PFSK-1 (cell line): ENCODE measurements around the gene KIAA0825.

ENCODE experiments used
- FOXP2 ChIP-seq: optimal IDR thresholded peaks from 2 replicates; pipeline ENCODE3; 2011; ENCODE audit warnings: borderline replicate concordance, control low read depth, inconsistent platforms; ENCODE audit not compliant: insufficient read depth; ENCODE audit errors: extremely low read length, extremely low read depth
- POLR2AphosphoS5 ChIP-seq: IDR thresholded peaks from 2 replicates; pipeline ENCODE4 v1.6.1; 2012; ENCODE audit warnings: low read depth, mild to moderate bottlenecking, control low read depth, low read length, moderate library complexity
- SIN3A ChIP-seq: IDR thresholded peaks from 2 replicates; pipeline ENCODE4 v1.6.1; 2012; ENCODE audit warnings: mild to moderate bottlenecking, low read length, moderate library complexity, borderline replicate concordance; ENCODE audit not compliant: insufficient read depth
- TAF1 ChIP-seq: IDR thresholded peaks from 2 replicates; pipeline ENCODE4 v1.6.1; 2012; ENCODE audit warnings: low read length, control low read depth, borderline replicate concordance; ENCODE audit not compliant: insufficient read depth
- TF ChIP-seq, protein P1 (sequence below), 2 experiments: IDR thresholded peaks; 2 replicates each; pipeline versions ENCODE4 v1.6.1 to v1.8.0; 2011 to 2012; ENCODE audit warnings: low read depth in 2 of 2, low read length in 2 of 2, control low read depth in 1 of 2, inconsistent platforms in 1 of 2, mild to moderate bottlenecking in 1 of 2, moderate library complexity in 1 of 2; ENCODE audit not compliant: insufficient read depth in 1 of 2

The KIAA0825 gene

DNA sequence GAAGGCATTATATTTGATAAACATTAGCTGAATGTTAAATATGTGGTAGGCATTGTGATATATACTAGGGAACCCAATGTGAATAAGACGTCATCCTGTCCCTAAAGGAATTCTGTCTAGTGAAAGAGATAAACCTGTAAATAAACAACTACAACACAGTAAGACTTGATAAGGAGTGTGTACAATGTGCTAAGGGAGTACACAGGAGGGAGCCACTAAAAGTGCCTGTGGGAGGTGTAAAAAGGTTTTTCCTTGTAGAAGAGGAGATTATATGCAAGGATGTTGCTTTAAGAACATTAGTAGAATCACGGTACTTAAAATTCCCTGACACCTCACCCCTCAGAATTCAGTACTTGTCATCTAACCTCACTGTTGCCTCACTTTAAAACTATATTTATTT is 91.7 kb downstream of the KIAA0825 start:
- no peak for TF ChIP-seq FOXP2
- TF ChIP-seq POLR2AphosphoS5: no peak
- TF ChIP-seq, protein P1, sequence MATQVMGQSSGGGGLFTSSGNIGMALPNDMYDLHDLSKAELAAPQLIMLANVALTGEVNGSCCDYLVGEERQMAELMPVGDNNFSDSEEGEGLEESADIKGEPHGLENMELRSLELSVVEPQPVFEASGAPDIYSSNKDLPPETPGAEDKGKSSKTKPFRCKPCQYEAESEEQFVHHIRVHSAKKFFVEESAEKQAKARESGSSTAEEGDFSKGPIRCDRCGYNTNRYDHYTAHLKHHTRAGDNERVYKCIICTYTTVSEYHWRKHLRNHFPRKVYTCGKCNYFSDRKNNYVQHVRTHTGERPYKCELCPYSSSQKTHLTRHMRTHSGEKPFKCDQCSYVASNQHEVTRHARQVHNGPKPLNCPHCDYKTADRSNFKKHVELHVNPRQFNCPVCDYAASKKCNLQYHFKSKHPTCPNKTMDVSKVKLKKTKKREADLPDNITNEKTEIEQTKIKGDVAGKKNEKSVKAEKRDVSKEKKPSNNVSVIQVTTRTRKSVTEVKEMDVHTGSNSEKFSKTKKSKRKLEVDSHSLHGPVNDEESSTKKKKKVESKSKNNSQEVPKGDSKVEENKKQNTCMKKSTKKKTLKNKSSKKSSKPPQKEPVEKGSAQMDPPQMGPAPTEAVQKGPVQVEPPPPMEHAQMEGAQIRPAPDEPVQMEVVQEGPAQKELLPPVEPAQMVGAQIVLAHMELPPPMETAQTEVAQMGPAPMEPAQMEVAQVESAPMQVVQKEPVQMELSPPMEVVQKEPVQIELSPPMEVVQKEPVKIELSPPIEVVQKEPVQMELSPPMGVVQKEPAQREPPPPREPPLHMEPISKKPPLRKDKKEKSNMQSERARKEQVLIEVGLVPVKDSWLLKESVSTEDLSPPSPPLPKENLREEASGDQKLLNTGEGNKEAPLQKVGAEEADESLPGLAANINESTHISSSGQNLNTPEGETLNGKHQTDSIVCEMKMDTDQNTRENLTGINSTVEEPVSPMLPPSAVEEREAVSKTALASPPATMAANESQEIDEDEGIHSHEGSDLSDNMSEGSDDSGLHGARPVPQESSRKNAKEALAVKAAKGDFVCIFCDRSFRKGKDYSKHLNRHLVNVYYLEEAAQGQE (IDR thresholded peaks at IDR 0.05; ENCODE audit: insufficient read depth in 1 of 2, low read depth in 2 of 2, low read length in 2 of 2): no peak
- TF ChIP-seq TAF1: no peak
- no peak for TF ChIP-seq SIN3A

- TF ChIP-seq POLR2AphosphoS5 (no peak), TAF1 (no peak), SIN3A (no peak), FOXP2 (no peak)
- TF ChIP-seq, protein P1 (IDR thresholded peaks at IDR 0.05; ENCODE audit: insufficient read depth in 1 of 2, low read depth in 2 of 2, low read length in 2 of 2): no peak
Observed at GRCh38 chr5:94524841-94525697, 93.3 kb downstream of the KIAA0825 start.

GRCh38 chr5:94523018-94523417 is 95.4 kb downstream of the KIAA0825 start:
- no peak for TF ChIP-seq SIN3A
- TF ChIP-seq, protein P1 (IDR thresholded peaks at IDR 0.05; ENCODE audit: insufficient read depth in 1 of 2, low read depth in 2 of 2, low read length in 2 of 2): no peak

DNA sequence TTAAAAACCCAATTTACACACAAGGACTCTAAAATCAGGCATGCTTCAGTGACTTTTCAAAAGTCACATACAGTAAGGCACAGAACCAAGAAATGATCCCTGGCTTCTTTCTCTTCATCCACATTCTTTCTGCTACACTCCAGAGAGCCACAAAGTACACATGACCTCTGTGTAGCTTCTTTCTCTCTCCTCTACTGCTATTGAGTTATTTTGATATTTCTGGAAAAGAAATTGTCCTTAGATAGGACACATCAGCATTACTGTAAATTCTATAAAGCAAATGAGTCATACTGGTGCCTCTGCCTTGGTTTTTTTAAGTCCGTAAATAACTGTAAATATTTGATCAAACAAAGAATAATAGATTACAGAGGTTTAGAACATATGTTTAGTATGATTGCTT is 96.3 kb downstream of the KIAA0825 start:
- TF ChIP-seq FOXP2 (no peak), TAF1 (no peak)
- TF ChIP-seq, protein P1 (IDR thresholded peaks at IDR 0.05; ENCODE audit: insufficient read depth in 1 of 2, low read depth in 2 of 2, low read length in 2 of 2): no peak
